ENCODE measurements around the gene KRT80. TPM values are rescaled to one million over a fixed set of nuclear protein-coding genes. Genes with fewer than 3 reads are reported as not detected.
A peak's percentile ranks its signal among the peaks of the same experiment; 100 is the strongest.

KRT80 gene
- polyA plus RNA-seq, 1 donor (not counting 4 experiments of a cell fraction or from before 2014, with no cell fraction given) = 4.1 TPM

- Histone ChIP-seq H3K27me3 (ENCODE audit: control insufficient read depth, extremely low read depth, insufficient read depth, low read length) (no peaks in the 10 kb centered on the region), H2AFZ (ENCODE audit: control insufficient read depth, low read length) (peak overlapping the region; percentile 12), H3K9me3 (ENCODE audit: control insufficient read depth, low read depth, low read length) (no peaks in the 10 kb centered on the region), H3K4me2 (ENCODE audit: control insufficient read depth, extremely low read depth, insufficient read depth, low read depth, low read length) (peak overlapping the region; percentile 60), H3K4me3 (ENCODE audit: control insufficient read depth in 2 of 3, extremely low read depth in 1 of 3, insufficient read depth in 2 of 3, low read depth in 1 of 3, low read length in 3 of 3) (no peak overlapping the region), H3K36me3 (ENCODE audit: control insufficient read depth in 2 of 2, extremely low read depth in 1 of 2, insufficient read depth in 2 of 2, low read length in 2 of 2) (no peaks in the 10 kb centered on the region), H3K79me2 (ENCODE audit: control insufficient read depth, insufficient read depth, low read length) (no peaks in the 10 kb centered on the region), H3K4me1 (ENCODE audit: control insufficient read depth, extremely low read depth, insufficient read depth, low read length) (peaks cover 63% of the 10 kb centered on the region), H3K27ac (ENCODE audit: control insufficient read depth, insufficient read depth, low read length) (peak overlapping the region; percentile 98), H3K9me1 (ENCODE audit: control insufficient read depth, extremely low read depth, insufficient read depth, low read length) (no peaks in the 10 kb centered on the region), H4K20me1 (ENCODE audit: control insufficient read depth, extremely low read depth, insufficient read depth, low read length) (no peaks in the 10 kb centered on the region), H3K9ac (ENCODE audit: control insufficient read depth, extremely low read depth, insufficient read depth, low read length) (peak overlapping the region; percentile 75)
- TF ChIP-seq EZH2 (IDR thresholded peaks at IDR 0.05; ENCODE audit: low read length) (no peak), CTCF (optimal IDR thresholded peaks at IDR 0.05 in 1 of 3, IDR thresholded peaks at IDR 0.05 in 1 of 3, conservative IDR thresholded peaks at IDR 0.05 in 1 of 3; ENCODE audit: extremely low read depth in 1 of 3, insufficient read depth in 2 of 3, low read length in 3 of 3) (no peak)
- FAIRE-seq (peak; percentile 93), DNase-seq (ENCODE audit: low read depth, low spot score) (peak; percentile 86)
- dilution Hi-C loops (cut with MboI; ENCODE audit: extremely low pct_ligation_motif_present, low sequenced_read_pairs) = no loop called here
These were observed 36.6 kb downstream of the KRT80 start for GRCh38 chr12:52155048-52155868.

GRCh38 chr12:52152905-52153317, 38.9 kb downstream of the KRT80 start:
- no peaks in the 10 kb centered on the region for H4K20me1 ChIP-seq (ENCODE audit: control insufficient read depth, extremely low read depth, insufficient read depth, low read length)
- TF ChIP-seq CTCF (optimal IDR thresholded peaks at IDR 0.05 in 1 of 3, IDR thresholded peaks at IDR 0.05 in 1 of 3, conservative IDR thresholded peaks at IDR 0.05 in 1 of 3; ENCODE audit: extremely low read depth in 1 of 3, insufficient read depth in 2 of 3, low read length in 3 of 3) (no peak), EZH2 (IDR thresholded peaks at IDR 0.05; ENCODE audit: low read length) (no peak)
- no peak for DNase-seq (ENCODE audit: low read depth, low spot score)
- H3K27ac ChIP-seq (ENCODE audit: control insufficient read depth, insufficient read depth, low read length) = peak overlapping the region; percentile 100
- peak overlapping the region; percentile 100 for H3K9ac ChIP-seq (ENCODE audit: control insufficient read depth, extremely low read depth, insufficient read depth, low read length)
- H2AFZ ChIP-seq (ENCODE audit: control insufficient read depth, low read length) = no peak overlapping the region
- no peaks in the 10 kb centered on the region for H3K9me1 ChIP-seq (ENCODE audit: control insufficient read depth, extremely low read depth, insufficient read depth, low read length)
- dilution Hi-C loops (cut with MboI; ENCODE audit: extremely low pct_ligation_motif_present, low sequenced_read_pairs) = no loop called here
- H3K36me3 ChIP-seq (ENCODE audit: control insufficient read depth in 2 of 2, extremely low read depth in 1 of 2, insufficient read depth in 2 of 2, low read length in 2 of 2) = no peaks in the 10 kb centered on the region
- no peak overlapping the region for H3K4me3 ChIP-seq (ENCODE audit: control insufficient read depth in 2 of 3, extremely low read depth in 1 of 3, insufficient read depth in 2 of 3, low read depth in 1 of 3, low read length in 3 of 3)
- no peaks in the 10 kb centered on the region for H3K79me2 ChIP-seq (ENCODE audit: control insufficient read depth, insufficient read depth, low read length)
- peak overlapping the region; percentile 42 for H3K4me2 ChIP-seq (ENCODE audit: control insufficient read depth, extremely low read depth, insufficient read depth, low read depth, low read length)
- H3K4me1 ChIP-seq (ENCODE audit: control insufficient read depth, extremely low read depth, insufficient read depth, low read length) = peaks cover 86% of the 10 kb centered on the region
- H3K27me3 ChIP-seq (ENCODE audit: control insufficient read depth, extremely low read depth, insufficient read depth, low read length) = no peaks in the 10 kb centered on the region
- peak; percentile 84 for FAIRE-seq
- no peaks in the 10 kb centered on the region for H3K9me3 ChIP-seq (ENCODE audit: control insufficient read depth, low read depth, low read length)
